Adrenal gland (tissue), 12 donors: ENCODE results near the gene STIL. TPM values are rescaled to one million over a fixed set of nuclear protein-coding genes. Genes with fewer than 3 reads are reported as not detected.

ENCODE experiments used
- DNase-seq, 7 donors: peaks; one replicate each; pipeline ENCODE4 v3.0.0-alpha.2; 2019 to 2020
- H3K27ac ChIP-seq, 5 donors: fragments of 200-600 bp; sonication (generic) in 4 of 5; 1 replicate in 3 of 5; 2 replicates in 2 of 5; pipeline versions ENCODE4 v1.5.1 to v1.8.0; 2016 to 2020; ENCODE audit warnings: mild to moderate bottlenecking in 1 of 5
- H3K27me3 ChIP-seq: fragments of 200-600 bp; 2 replicates; pipeline ENCODE4 v1.8.0; 2021
- H3K36me3 ChIP-seq, 2 donors: fragments of 200-600 bp; replicated peaks in 1 of 2; 1 replicate in 1 of 2; 2 replicates in 1 of 2; pipeline versions ENCODE4 v1.5.1 to v1.8.0; 2018 to 2022
- H3K4me1 ChIP-seq, 2 donors: fragments of 200-600 bp; replicated peaks in 1 of 2; 1 replicate in 1 of 2; 2 replicates in 1 of 2; pipeline versions ENCODE4 v1.5.1 to v1.8.0; 2018 to 2021
- H3K4me3 ChIP-seq, 4 donors: fragments of 200-600 bp; sonication (generic) in 3 of 4; one replicate each; pipeline ENCODE4 v1.5.1; 2016 to 2018
- H3K9me3 ChIP-seq, 3 donors: fragments of 200-600 bp; sonication (generic) in 1 of 3; replicated peaks in 1 of 3; 1 replicate in 2 of 3; 2 replicates in 1 of 3; pipeline versions ENCODE4 v1.5.1 to v1.8.0; 2016 to 2021
- CTCF ChIP-seq, 6 experiments: fragments of 450-650 bp in 4 of 6; fragments of 200-600 bp in 2 of 6; sonication (generic) in 1 of 6; IDR thresholded peaks; 1 replicate in 5 of 6; 2 replicates in 1 of 6; pipeline versions ENCODE4 v1.5.1 to v1.8.0; 2016 to 2021; ENCODE audit warnings: antibody characterized with exemption in 6 of 6, mild to moderate bottlenecking in 2 of 6, moderate library complexity in 1 of 6
- POLR2A ChIP-seq, 2 donors: fragments of 450-650 bp; IDR thresholded peaks; one replicate each; pipeline ENCODE4 v1.6.1; 2017; ENCODE audit warnings: antibody characterized with exemption in 2 of 2, mild to moderate bottlenecking in 2 of 2, moderate library complexity in 1 of 2
- WGBS, 4 donors: extraction: QIAGEN DNeasy Blood & Tissue Kit in 2 of 4; methylation state at CpG; one replicate each; pipeline versions ENCODE4 v1.1.5 to v1.1.7; 2013 to 2017; 5-methylcytosine and 5-hydroxymethylcytosine counted together
- intact Hi-C, 2 donors: fragments of 100-400 bp; cut with DNase I; formaldehyde crosslinking; loops; one replicate each; pipeline versions ENCODE4 v1.14.1 to v1.15.0; 2022 to 2023
- polyA plus RNA-seq, 3 donors: library from polyadenylated mRNA; stranded (reverse); fragments of 200-250 nt in 2 of 3; fragments of 350-450 nt in 1 of 3; fragmentation: Illumina TruSeq in 1 of 3; extraction: RNeasy Lipid Tissue Mini Kit (QIAGEN cat#74804) in 1 of 3; gene quantifications; one replicate each; pipeline ENCODE4 v1.2.3, GENCODE V29; 2013 to 2014
- total RNA-seq, 9 donors: library from RNA; depleted of rRNA in 4 of 9; stranded (reverse); fragments of >200 nt in 4 of 9; fragments of 120-200 nt in 1 of 9; fragmentation: NEBNext Ultra II Directional in 1 of 9; extraction: Animal tissue kit (Norgen Biotek cat#: 25700) in 1 of 9; gene quantifications; one replicate each; pipeline versions ENCODE4 v1.1.0 to v1.2.4, GENCODE V29; 2013 to 2023
- donor health status: healthy with polysubstance abuse.
- donor health status: Bipolar disorder and iron deficiency.
- donor health status: DM: yes; HTN: yes; CAD: no.
- donor health status: DM: no; HTN: no; CAD: no.
- donor health status: DM: no; HTN: no; CAD: no.
- donor health status: DM: yes; HTN: yes; CAD: no.

STIL gene
- total and polyA plus RNA-seq, 12 donors, result 0.24 to 7.0 (median 1.4) TPM

DNA sequence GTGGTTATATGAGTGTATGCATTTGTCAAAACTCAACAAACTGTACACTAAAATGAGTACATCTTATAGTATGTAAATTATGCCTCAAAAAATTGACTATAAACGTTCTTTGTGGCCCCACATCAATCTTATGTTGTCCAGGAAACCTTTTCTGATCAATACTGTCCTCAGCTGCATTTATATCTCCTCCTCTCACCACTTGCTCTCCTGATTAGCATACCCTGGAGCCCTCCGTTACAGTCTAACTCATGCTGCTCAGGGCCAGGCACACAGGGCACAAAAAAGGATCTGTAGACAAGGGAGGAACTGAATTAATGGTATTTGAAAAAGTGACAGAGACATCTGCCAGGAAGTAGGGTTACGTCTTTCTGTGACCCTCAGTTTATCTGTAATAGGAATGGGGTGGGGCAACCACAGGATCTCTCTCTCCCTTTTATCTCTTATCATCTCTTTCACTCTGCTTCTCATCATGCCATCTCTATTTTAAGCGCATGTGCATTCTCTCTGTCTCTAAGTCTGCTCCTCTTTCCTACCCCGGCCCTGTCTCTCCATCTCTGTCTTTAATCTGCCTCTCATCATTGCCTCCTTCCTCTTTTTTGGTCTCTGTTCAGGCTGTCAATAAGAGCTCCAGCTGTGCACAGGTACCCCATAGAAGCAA lies 74.9 kb downstream of the STIL start:
- TF ChIP-seq POLR2A (IDR thresholded peaks at IDR 0.05) (no peak), CTCF (IDR thresholded peaks at IDR 0.05) (no peak)
- Histone ChIP-seq H3K27ac (no peak overlapping the region), H3K4me1 (no peaks in the 10 kb centered on the region), H3K27me3 (peaks cover 7% of the 10 kb centered on the region), H3K36me3 (no peaks in the 10 kb centered on the region), H3K9me3 (no peaks in the 10 kb centered on the region), H3K4me3 (no peak overlapping the region)
- WGBS, 4 donors, result 54 to 74% (median 64%) methylated on average over 5 of the region's 5 CpGs
- intact Hi-C loops, result no loop called here
- DNase-seq, result no peak

DNA sequence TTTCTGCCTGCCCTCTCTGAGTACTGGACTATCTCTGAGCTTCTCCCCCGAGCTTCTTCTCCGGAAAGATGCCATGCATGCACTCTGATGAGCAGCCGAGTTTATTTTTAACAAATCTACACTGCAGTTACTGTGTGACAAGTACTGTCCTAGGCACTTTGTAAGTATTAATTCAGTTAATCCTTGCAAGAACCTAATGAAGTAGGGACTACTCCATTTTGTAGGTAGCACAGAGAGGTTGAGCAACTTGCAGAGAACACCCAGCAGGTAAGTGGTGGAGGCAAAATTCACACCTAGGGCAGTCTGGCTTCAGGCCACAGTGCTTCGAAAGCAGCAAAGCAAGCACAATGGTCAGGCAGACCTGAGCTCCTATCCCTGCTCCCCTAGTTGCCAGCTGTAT lies 78.1 kb downstream of the STIL start:
- intact Hi-C loops, result no loop called here
- H3K27me3 ChIP-seq, result peaks cover 29% of the 10 kb centered on the region
- 77 to 81% (median 79%) methylated on average over 4 of the region's 4 CpGs for WGBS, 4 donors
- H3K4me3 ChIP-seq, result no peak overlapping the region
- H3K36me3 ChIP-seq, result no peaks in the 10 kb centered on the region
- H3K9me3 ChIP-seq, result no peaks in the 10 kb centered on the region
- TF ChIP-seq POLR2A (IDR thresholded peaks at IDR 0.05) (no peak), CTCF (IDR thresholded peaks at IDR 0.05) (no peak)
- H3K27ac ChIP-seq, result peak overlapping the region in 1 of 5 donors; percentile 52
- no peak for DNase-seq
- no peaks in the 10 kb centered on the region for H3K4me1 ChIP-seq

DNA sequence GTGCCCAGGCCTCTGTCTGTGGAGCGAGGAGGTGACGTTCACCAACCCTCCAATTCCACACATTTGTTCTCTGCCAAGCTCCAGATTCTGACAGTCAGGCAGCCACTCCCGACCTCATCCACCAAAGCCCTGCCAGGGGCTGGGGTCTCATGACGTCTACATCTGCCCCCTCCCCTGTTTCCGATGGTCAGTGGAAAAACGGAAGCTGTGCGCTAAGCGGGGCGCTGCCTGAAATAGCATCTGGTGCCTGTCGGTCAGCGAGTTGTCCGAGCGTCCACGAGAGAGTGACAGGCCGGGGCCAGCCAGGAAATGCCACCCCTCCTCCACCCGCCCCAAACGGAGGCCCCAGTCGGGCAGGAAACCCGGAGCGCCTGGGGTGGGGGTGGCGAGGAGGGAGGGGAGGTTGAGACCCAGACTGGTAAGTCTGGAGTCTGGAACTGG lies 78.7 kb downstream of the STIL start:
- Histone ChIP-seq H3K4me1 (no peaks in the 10 kb centered on the region), H3K4me3 (no peak overlapping the region), H3K27ac (peak overlapping the region in 3 of 5 donors; percentile 16 to 52 (median 21)), H3K9me3 (no peaks in the 10 kb centered on the region), H3K27me3 (peaks cover 34% of the 10 kb centered on the region), H3K36me3 (no peaks in the 10 kb centered on the region)
- peak in 5 of 7 donors; percentile 42 to 72 (median 52) for DNase-seq
- 30 to 56% (median 36%) methylated on average over 10 to 21 of the region's 21 CpGs for WGBS, 4 donors
- intact Hi-C loops, result no loop called here
- TF ChIP-seq CTCF (IDR thresholded peaks at IDR 0.05), result no peak
- TF ChIP-seq POLR2A (IDR thresholded peaks at IDR 0.05), result no peak

GRCh38 chr1:47233186-47233585 lies 80.8 kb downstream of the STIL start:
- intact Hi-C loops, result no loop called here
- DNase-seq, result no peak
- no peak for TF ChIP-seq POLR2A (IDR thresholded peaks at IDR 0.05)
- no peak for TF ChIP-seq CTCF (IDR thresholded peaks at IDR 0.05)
- no peak overlapping the region for H3K4me3 ChIP-seq
- no peaks in the 10 kb centered on the region for H3K36me3 ChIP-seq
- no peaks in the 10 kb centered on the region for H3K4me1 ChIP-seq
- no peaks in the 10 kb centered on the region for H3K9me3 ChIP-seq
- H3K27ac ChIP-seq, result no peak overlapping the region
- H3K27me3 ChIP-seq, result peaks cover 48% of the 10 kb centered on the region
- WGBS, 4 donors, result 62 to 76% (median 71%) methylated on average over 6 of the region's 6 CpGs
